ENCODE results near the gene MRPS12.

- TF ChIP-seq ZNF30 (CRISPR knock-in tag; IDR thresholded peaks at IDR 0.05) (no peak), ZBTB4 (CRISPR knock-in tag; IDR thresholded peaks at IDR 0.05; ENCODE audit: borderline replicate concordance) (no peak), ARNT (IDR thresholded peaks at IDR 0.05) (no peak), ZNF816 (CRISPR knock-in tag; IDR thresholded peaks at IDR 0.05; ENCODE audit: borderline replicate concordance) (no peak), JUND (CRISPR knock-in tag; IDR thresholded peaks at IDR 0.05) (no peak), POLR2G (IDR thresholded peaks at IDR 0.05; ENCODE audit: low read depth, low read length) (no peak), SIN3A (IDR thresholded peaks at IDR 0.05; ENCODE audit: borderline replicate concordance, low read depth, low read length) (no peak), MYC (CRISPR knock-in tag; IDR thresholded peaks at IDR 0.05; ENCODE audit: borderline replicate concordance) (no peak), RAD21 (CRISPR knock-in tag; IDR thresholded peaks at IDR 0.05) (no peak)
These were observed 49.1 kb downstream of the MRPS12 start for GRCh38 chr19:38979812-38980211.
